K562 (cell line): ENCODE measurements around the gene SLC2A9. TPM values are rescaled to one million over a fixed set of nuclear protein-coding genes. Genes with fewer than 3 reads are reported as not detected.

Experiments
- ATAC-seq: fragments of 200-7000 bp; cut with Tn5 transposase; 3 replicates; pipeline ENCODE4 v1.9.1; 2020; ENCODE audit warnings: moderate library complexity
- BruUV-seq: library from RNA; stranded (reverse); fragments of 400-500 nt; replicated peaks from 2 replicates; lab custom pipeline; 2021; lab: Mats Ljungman, UMichigan
- CTCF ChIA-PET: fragments of 300-600 bp; formaldehyde crosslinking; extraction: SDS; loops from one replicate; lab custom pipeline; 2021; ENCODE audit warnings: low intra/inter-chr PET ratio; lab: Yijun Ruan, JAX
- POLR2A ChIA-PET: fragments of 300-600, 350-650 bp; sonication (Branson Sonifier 250); formaldehyde crosslinking; extraction: SDS; loops from one replicate; lab custom pipeline; 2021; ENCODE audit warnings: antibody characterized with exemption, inconsistent platforms; lab: Yijun Ruan, JAX
- DNase-seq, 4 experiments: peaks; one replicate each; pipeline versions ENCODE4 v3.0.0 to v3.0.0-alpha.2; 2011 to 2018; ENCODE audit warnings: low spot score in 3 of 4, mixed read lengths in 3 of 4; ENCODE audit errors: extremely low read depth in 1 of 4
- FAIRE-seq: peaks from 2 replicates; lab custom pipeline; 2011; peaks lifted over from hg19 to GRCh38; lab: Jason Lieb, UNC
- H2AFZ ChIP-seq: 2 replicates; pipeline ENCODE4 v1.6.0; 2011; ENCODE audit warnings: low read depth, low read length, control low read depth, inconsistent platforms
- H3K27ac ChIP-seq: fragments of 200-600 bp; 3 replicates; pipeline ENCODE4 v1.8.0; 2011; ENCODE audit warnings: low read depth, mild to moderate bottlenecking, control low read depth, inconsistent platforms, low read length, moderate library complexity, mixed read lengths; ENCODE audit errors: extremely low read depth
- H3K27me3 ChIP-seq, 2 experiments: fragments of 300-600 bp in 1 of 2; 2 replicates in 1 of 2; 3 replicates in 1 of 2; pipeline versions ENCODE4 v1.6.0 to v1.8.0; 2011; ENCODE audit warnings: inconsistent platforms in 2 of 2, low read length in 2 of 2, mild to moderate bottlenecking in 1 of 2, mixed read lengths in 1 of 2, moderate library complexity in 1 of 2; ENCODE audit not compliant: control insufficient read depth in 2 of 2, insufficient read depth in 2 of 2
- H3K36me3 ChIP-seq: fragments of 300-600 bp; 3 replicates; pipeline ENCODE4 v1.8.0; 2011; ENCODE audit warnings: mild to moderate bottlenecking, low read length, inconsistent platforms; ENCODE audit not compliant: control insufficient read depth, insufficient read depth
- H3K4me1 ChIP-seq, 2 experiments: fragments of 200-600 bp in 1 of 2; replicated peaks in 1 of 2; 2 replicates in 1 of 2; 3 replicates in 1 of 2; pipeline versions ENCODE4 v1.5.1 to v1.8.0; 2011; ENCODE audit warnings: inconsistent platforms in 2 of 2, low read length in 2 of 2, mild to moderate bottlenecking in 1 of 2, mixed read lengths in 1 of 2, moderate library complexity in 1 of 2; ENCODE audit not compliant: control insufficient read depth in 2 of 2, insufficient read depth in 2 of 2
- H3K4me2 ChIP-seq: 2 replicates; pipeline ENCODE4 v1.6.1; 2011; ENCODE audit warnings: low read length, control low read depth, inconsistent platforms, mixed read lengths; ENCODE audit not compliant: insufficient read depth
- H3K4me3 ChIP-seq: fragments of 200-600 bp; sonication (generic), shearing (Covaris generic); 2 replicates; pipeline ENCODE4 v1.5.1; 2016; ENCODE audit warnings: control low read depth, inconsistent platforms
- H3K79me2 ChIP-seq: fragments of 200-600 bp; 3 replicates; pipeline ENCODE4 v1.8.0; 2011; ENCODE audit warnings: low read length, inconsistent platforms; ENCODE audit not compliant: control insufficient read depth, insufficient read depth
- H3K9ac ChIP-seq, 2 experiments: 2 replicates each; pipeline versions ENCODE4 v1.6.0 to v1.6.1; 2011; ENCODE audit warnings: low read depth in 2 of 2, low read length in 2 of 2, control low read depth in 1 of 2, inconsistent platforms in 1 of 2, mild to moderate bottlenecking in 1 of 2, mixed read lengths in 1 of 2; ENCODE audit not compliant: insufficient read depth in 1 of 2
- H3K9me1 ChIP-seq: one replicate; pipeline ENCODE4 v1.6.0; 2011; ENCODE audit warnings: inconsistent platforms, mild to moderate bottlenecking, low read length, moderate library complexity; ENCODE audit not compliant: control insufficient read depth, insufficient read depth
- H3K9me3 ChIP-seq: replicated peaks from 2 replicates; pipeline ENCODE4 v1.5.1; 2011; ENCODE audit warnings: low read depth, low read length, inconsistent platforms; ENCODE audit not compliant: control insufficient read depth, insufficient read depth
- H4K20me1 ChIP-seq: replicated peaks from 2 replicates; pipeline ENCODE4 v1.6.1; 2011; ENCODE audit warnings: low read length, inconsistent platforms, mixed read lengths; ENCODE audit not compliant: control insufficient read depth, insufficient read depth
- FOXA1 ChIP-seq: fragments of 450-650 bp; IDR thresholded peaks from 2 replicates; pipeline ENCODE4 v1.6.1; 2016; ENCODE audit warnings: mild to moderate bottlenecking, borderline replicate concordance
- NKRF ChIP-seq: fragments of 450-650 bp; IDR thresholded peaks from 2 replicates; pipeline ENCODE4 v1.6.1; 2016; ENCODE audit warnings: borderline replicate concordance
- SMARCB1 ChIP-seq: IDR thresholded peaks from 2 replicates; pipeline ENCODE4 v1.6.1; 2011; ENCODE audit warnings: improper control_type of control experiment, low read depth; ENCODE audit not compliant: insufficient read length
- SRF ChIP-seq, 2 experiments: fragments of 250-450, 450-650 bp in 1 of 2; sonication (Bioruptor Pico) in 1 of 2; sonication (generic) in 1 of 2; formaldehyde crosslinking; IDR thresholded peaks; 2 replicates each; pipeline versions ENCODE4 v1.5.0 to v1.5.1; 2020 to 2022; ENCODE audit warnings: mild to moderate bottlenecking in 1 of 2, missing genetic modification reagents in 1 of 2
- TAL1 ChIP-seq: fragments of 450-650 bp; IDR thresholded peaks from 2 replicates; pipeline ENCODE4 v1.6.1; 2016; ENCODE audit warnings: mild to moderate bottlenecking
- ZNF408 ChIP-seq: fragments of 250-450 bp; sonication (Bioruptor Pico); IDR thresholded peaks from 2 replicates; pipeline ENCODE4 v1.4.0; 2020; ENCODE audit warnings: low read depth, mild to moderate bottlenecking, moderate library complexity
- WGBS: fragments of 100-300 bp; shearing (Covaris generic); methylation state at CpG from one replicate; pipeline ENCODE4 v1.1.6; 2016; ENCODE audit warnings: low coverage, mixed read lengths; ENCODE audit not compliant: insufficient coverage; ENCODE audit errors: missing lambda C conversion rate; 5-methylcytosine and 5-hydroxymethylcytosine counted together
- in situ Hi-C: fragments of 300-500 bp; cut with MboI; formaldehyde crosslinking; loops from 4 replicates; pipeline ENCODE4 v1.15.0; 2018; ENCODE audit warnings: inconsistent platforms, mixed read lengths
- intact Hi-C: fragments of 100-400 bp; cut with micrococcal nuclease; formaldehyde crosslinking; loops from 2 replicates; pipeline ENCODE4 v1.14.2; 2022
- polyA plus RNA-seq, 8 experiments: library from polyadenylated mRNA; depleted of rRNA in 4 of 8; stranded (reverse) in 5 of 8; unstranded in 3 of 8; fragments of >200 nt; fragmentation: Nextera tagmentation in 2 of 8; fragmentation: Illumina TruSeq in 1 of 8; extraction: Ambion mirVana in 2 of 8; extraction: Trizol in 1 of 8; gene quantifications; 2 replicates each; pipeline versions ENCODE4 v1.2.1 to v1.2.3, GENCODE V29; 2011 to 2014; ENCODE audit warnings: inconsistent platforms in 1 of 8, missing spikeins in 1 of 8
- total RNA-seq, 7 experiments: library from RNA; depleted of rRNA in 6 of 7; stranded (reverse); fragments of >200 nt in 6 of 7; fragmentation: Illumina TruSeq in 2 of 7; extraction: Trizol in 2 of 7; gene quantifications; 2 replicates each; pipeline versions ENCODE4 v1.2.1 to v1.2.3, GENCODE V29; 2011 to 2021; ENCODE audit warnings: low replicate concordance in 1 of 7
- TF ChIP-seq, protein P1 (sequence below): fragments of 250-450 bp; sonication (Bioruptor Pico); IDR thresholded peaks from 2 replicates; pipeline ENCODE4 v1.5.0; 2020; ENCODE audit warnings: mild to moderate bottlenecking

SLC2A9 gene
- total and polyA plus RNA-seq, 9 of the 15 experiments (the other 6 are each of a cell fraction or from before 2014, with no cell fraction given): 0.15 to 1.9 (median 0.76) TPM

GRCh38 chr4:9916937-9917336, 104.4 kb downstream of the SLC2A9 start:
- H3K4me2 ChIP-seq: no peak overlapping the region
- POLR2A ChIA-PET: no interaction called here
- intact Hi-C loops: no loop called here
- no TSS peak for BruUV-seq
- H2AFZ ChIP-seq: no peak overlapping the region
- H3K9me1 ChIP-seq: no peaks in the 10 kb centered on the region
- ATAC-seq (no peak), DNase-seq (no peak)
- CTCF ChIA-PET: no interaction called here
- H3K79me2 ChIP-seq: no peaks in the 10 kb centered on the region
- in situ Hi-C loops: no loop called here
- no peaks in the 10 kb centered on the region for H4K20me1 ChIP-seq
- 0% methylated on average over 3 of the region's 3 CpGs for WGBS
- TF ChIP-seq NKRF (no peak), ZNF408 (CRISPR knock-in tag) (no peak), FOXA1 (no peak), SMARCB1 (no peak), TAL1 (no peak), SRF (CRISPR knock-in tag; IDR thresholded peaks at IDR 0.05) (no peak)
- TF ChIP-seq, protein P1, sequence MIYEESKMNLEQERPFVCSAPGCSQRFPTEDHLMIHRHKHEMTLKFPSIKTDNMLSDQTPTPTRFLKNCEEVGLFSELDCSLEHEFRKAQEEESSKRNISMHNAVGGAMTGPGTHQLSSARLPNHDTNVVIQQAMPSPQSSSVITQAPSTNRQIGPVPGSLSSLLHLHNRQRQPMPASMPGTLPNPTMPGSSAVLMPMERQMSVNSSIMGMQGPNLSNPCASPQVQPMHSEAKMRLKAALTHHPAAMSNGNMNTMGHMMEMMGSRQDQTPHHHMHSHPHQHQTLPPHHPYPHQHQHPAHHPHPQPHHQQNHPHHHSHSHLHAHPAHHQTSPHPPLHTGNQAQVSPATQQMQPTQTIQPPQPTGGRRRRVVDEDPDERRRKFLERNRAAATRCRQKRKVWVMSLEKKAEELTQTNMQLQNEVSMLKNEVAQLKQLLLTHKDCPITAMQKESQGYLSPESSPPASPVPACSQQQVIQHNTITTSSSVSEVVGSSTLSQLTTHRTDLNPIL (CRISPR knock-in tag): no peak
- TF ChIP-seq, all 486 proteins: peak for 0
- H3K9ac ChIP-seq: no peak overlapping the region
- H3K27ac ChIP-seq: no peak overlapping the region
- FAIRE-seq: no peak
- H3K36me3 ChIP-seq: no peaks in the 10 kb centered on the region
- peaks cover 0 to 19% of the 10 kb centered on the region in 2 experiments; a peak in 2 of 5 replicates for H3K27me3 ChIP-seq
- no peak overlapping the region for H3K4me3 ChIP-seq
- H3K9me3 ChIP-seq: no peaks in the 10 kb centered on the region
- H3K4me1 ChIP-seq: no peaks in the 10 kb centered on the region
